Osteocyte (in vitro differentiated cells): ENCODE data around the gene TTC34. TPM values are rescaled to one million over a fixed set of nuclear protein-coding genes. Genes with fewer than 3 reads are reported as not detected.

Experiments used
- DNase-seq: peaks from one replicate; pipeline ENCODE4 v3.0.0; 2021; ENCODE audit warnings: mixed read lengths; ENCODE audit not compliant: unreplicated experiment; ENCODE audit errors: extremely low spot score
- H3K27ac Mint-ChIP-seq: one replicate; pipeline ENCODE4 v1.8.0; 2021; ENCODE audit warnings: mild to moderate bottlenecking, mixed read lengths; ENCODE audit not compliant: unreplicated experiment
- H3K27me3 Mint-ChIP-seq: one replicate; pipeline ENCODE4 v1.8.0; 2021; ENCODE audit warnings: mixed read lengths; ENCODE audit not compliant: unreplicated experiment
- H3K36me3 Mint-ChIP-seq: one replicate; pipeline ENCODE4 v1.8.0; 2021; ENCODE audit warnings: mixed read lengths; ENCODE audit not compliant: unreplicated experiment
- H3K4me1 Mint-ChIP-seq: one replicate; pipeline ENCODE4 v1.8.0; 2021; ENCODE audit warnings: mixed read lengths; ENCODE audit not compliant: unreplicated experiment
- H3K4me3 Mint-ChIP-seq: one replicate; pipeline ENCODE4 v1.8.0; 2021; ENCODE audit warnings: mild to moderate bottlenecking, moderate library complexity, mixed read lengths; ENCODE audit not compliant: unreplicated experiment
- H3K9me3 Mint-ChIP-seq: one replicate; pipeline ENCODE4 v1.8.0; 2021; ENCODE audit warnings: mixed read lengths; ENCODE audit not compliant: unreplicated experiment
- CTCF ChIP-seq: fragments of 200-600 bp; sonication (generic); IDR thresholded peaks from 2 replicates; pipeline ENCODE4 v1.5.0; 2021; ENCODE audit warnings: antibody characterized with exemption, mild to moderate bottlenecking, moderate library complexity
- total RNA-seq: library from RNA; stranded (reverse); gene quantifications from 2 replicates; pipeline ENCODE4 v1.2.1, GENCODE V29; 2021

TTC34 gene
- total RNA-seq, 1 donor from 2014 or later = 1.7 TPM

- no peak for DNase-seq
- Mint-ChIP-seq H3K27ac (no peak overlapping the region), H3K4me3 (no peak overlapping the region), H3K4me1 (no peaks in the 10 kb centered on the region), H3K27me3 (no peaks in the 10 kb centered on the region), H3K9me3 (peaks cover 46% of the 10 kb centered on the region), H3K36me3 (peaks cover 2% of the 10 kb centered on the region)
- no peak for TF ChIP-seq CTCF
Measured at GRCh38 chr1:2845869-2846268, 44.4 kb upstream of the TTC34 start.

GRCh38 chr1:2840036-2840809, 38.7 kb upstream of the TTC34 start:
- no peaks in the 10 kb centered on the region for H3K4me1 Mint-ChIP-seq
- no peak for DNase-seq
- no peak overlapping the region for H3K4me3 Mint-ChIP-seq
- TF ChIP-seq CTCF = no peak
- peaks cover 30% of the 10 kb centered on the region for H3K9me3 Mint-ChIP-seq
- no peaks in the 10 kb centered on the region for H3K36me3 Mint-ChIP-seq
- H3K27ac Mint-ChIP-seq = no peak overlapping the region
- no peaks in the 10 kb centered on the region for H3K27me3 Mint-ChIP-seq

GRCh38 chr1:2837823-2838222, 36.3 kb upstream of the TTC34 start:
- H3K27me3 Mint-ChIP-seq = no peaks in the 10 kb centered on the region
- no peaks in the 10 kb centered on the region for H3K36me3 Mint-ChIP-seq
- H3K4me3 Mint-ChIP-seq = no peak overlapping the region

GRCh38 chr1:2837316-2837715, 35.8 kb upstream of the TTC34 start:
- DNase-seq = no peak
- TF ChIP-seq CTCF = no peak
- Mint-ChIP-seq H3K4me3 (no peak overlapping the region), H3K27me3 (no peaks in the 10 kb centered on the region), H3K4me1 (no peaks in the 10 kb centered on the region), H3K27ac (no peak overlapping the region), H3K36me3 (no peaks in the 10 kb centered on the region), H3K9me3 (peaks cover 14% of the 10 kb centered on the region)

More at GRCh38 chr1:2837823-2838222, 36.3 kb upstream of the TTC34 start:
- H3K9me3 Mint-ChIP-seq = peaks cover 19% of the 10 kb centered on the region
- TF ChIP-seq CTCF = no peak
- DNase-seq = no peak
- H3K4me1 Mint-ChIP-seq = no peaks in the 10 kb centered on the region
- H3K27ac Mint-ChIP-seq = no peak overlapping the region

- Mint-ChIP-seq H3K9me3 (peaks cover 8% of the 10 kb centered on the region), H3K27ac (no peak overlapping the region), H3K36me3 (no peaks in the 10 kb centered on the region), H3K4me1 (no peaks in the 10 kb centered on the region), H3K4me3 (no peak overlapping the region), H3K27me3 (no peaks in the 10 kb centered on the region)
- no peak for TF ChIP-seq CTCF
- DNase-seq = no peak
Measured at GRCh38 chr1:2836333-2836970, 35.0 kb upstream of the TTC34 start.
